Right hindlimb (tissue), 1 donor: ENCODE data around the gene SIRPA.

Source experiments
- DNase-seq: peaks from one replicate; pipeline ENCODE4 v3.0.0-alpha.2; 2018

Gene SIRPA

DNA sequence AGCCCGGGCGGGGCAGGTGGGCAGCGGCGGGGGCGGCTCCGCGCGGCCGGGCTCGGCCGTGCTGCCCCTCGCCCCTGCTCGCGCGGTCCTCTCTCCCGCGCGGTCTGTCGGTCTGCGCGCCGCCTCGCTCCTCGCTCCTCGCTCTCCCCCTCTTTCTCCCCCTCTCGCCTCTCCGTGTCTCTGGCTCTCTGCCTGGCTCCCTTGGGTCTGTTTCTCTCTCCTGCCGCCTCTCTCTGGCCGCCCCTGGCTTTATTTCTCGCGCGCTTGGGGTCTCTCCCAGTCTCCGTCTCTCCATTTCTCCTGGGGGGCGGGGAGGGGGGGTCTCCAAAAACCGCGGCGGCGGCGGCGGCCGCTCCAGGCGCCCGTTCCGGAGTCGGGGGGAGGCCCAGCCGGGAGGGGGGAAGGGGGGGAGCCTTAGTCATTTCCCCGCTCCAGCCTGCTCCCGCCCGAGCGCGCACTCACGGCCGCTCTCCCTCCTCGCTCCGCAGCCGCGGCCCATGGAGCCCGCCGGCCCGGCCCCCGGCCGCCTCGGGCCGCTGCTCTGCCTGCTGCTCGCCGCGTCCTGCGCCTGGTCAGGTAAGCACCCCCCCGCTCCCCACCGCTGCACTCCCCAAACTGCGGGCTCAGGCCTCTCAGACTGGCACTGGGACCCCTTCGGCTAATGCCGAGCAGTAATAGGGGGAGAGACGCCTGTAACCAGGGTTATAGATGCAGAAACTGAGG lies at the start of gene SIRPA:
TSS of gene SIRPA (plus strand) at position 457 of the 723 bp plus-strand sequence. CDS start at position 498, 41 bp downstream.
- DNase-seq, result peak; percentile 87

DNA sequence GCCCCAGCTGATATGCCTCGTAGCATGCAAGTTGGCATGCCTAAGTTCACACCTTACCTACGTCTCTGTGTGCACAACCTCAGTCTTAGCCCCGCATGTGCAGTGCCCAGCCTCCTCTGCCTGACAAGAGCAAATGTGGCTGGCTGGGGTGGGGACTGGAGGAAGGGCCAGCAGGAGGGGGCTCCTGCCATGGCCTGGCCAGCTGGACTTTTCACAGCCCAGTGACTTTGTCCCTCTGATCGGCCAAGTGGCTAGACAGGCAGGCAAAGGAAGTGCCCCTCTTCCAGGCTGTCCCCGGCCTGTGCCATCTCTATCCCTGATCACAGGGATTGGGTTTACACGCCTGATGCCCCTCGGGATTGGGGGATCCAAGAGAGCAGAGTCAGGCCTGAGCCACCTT lies 49.5 kb upstream of the SIRPA start:
- no peak for DNase-seq

DNA sequence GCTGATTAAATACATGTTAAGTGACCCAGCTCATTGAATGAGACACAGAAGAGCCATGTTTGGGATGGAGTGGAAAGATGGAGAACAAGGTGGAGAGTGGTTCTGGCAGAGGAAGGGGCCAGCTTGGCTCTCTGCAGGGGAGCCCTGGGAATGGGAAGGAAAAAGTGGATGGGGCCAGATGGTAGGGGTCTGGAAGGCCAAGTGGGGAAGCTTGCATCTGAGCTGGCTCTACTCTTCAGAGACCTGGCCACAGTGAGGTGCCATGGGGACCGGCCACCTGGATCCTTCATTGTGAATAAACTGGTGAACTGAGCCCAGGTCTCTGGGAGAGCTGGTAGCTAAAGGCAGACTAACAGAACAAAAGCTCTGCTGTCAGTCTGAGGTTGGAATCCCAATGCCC lies 48.9 kb upstream of the SIRPA start:
- DNase-seq, result no peak

DNA sequence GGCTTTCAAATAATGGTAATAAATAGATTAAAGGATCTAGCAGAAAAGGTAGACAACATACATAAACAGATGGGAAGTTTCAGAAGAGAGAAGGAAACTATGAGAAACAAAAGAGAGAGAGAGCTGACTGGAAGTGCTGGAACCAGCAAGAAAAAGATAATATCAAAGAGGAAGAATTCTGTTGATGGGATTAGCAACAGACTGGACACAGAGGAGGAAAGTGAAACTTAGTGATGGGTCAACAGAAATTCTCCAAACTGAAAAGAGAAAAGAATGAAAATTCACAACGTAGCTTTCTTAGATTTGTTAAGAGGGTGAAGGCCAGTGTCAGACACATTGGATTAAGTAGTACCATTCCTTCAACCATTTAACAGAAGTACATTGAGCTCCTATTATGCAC lies 48.3 kb upstream of the SIRPA start:
- no peak for DNase-seq

DNA sequence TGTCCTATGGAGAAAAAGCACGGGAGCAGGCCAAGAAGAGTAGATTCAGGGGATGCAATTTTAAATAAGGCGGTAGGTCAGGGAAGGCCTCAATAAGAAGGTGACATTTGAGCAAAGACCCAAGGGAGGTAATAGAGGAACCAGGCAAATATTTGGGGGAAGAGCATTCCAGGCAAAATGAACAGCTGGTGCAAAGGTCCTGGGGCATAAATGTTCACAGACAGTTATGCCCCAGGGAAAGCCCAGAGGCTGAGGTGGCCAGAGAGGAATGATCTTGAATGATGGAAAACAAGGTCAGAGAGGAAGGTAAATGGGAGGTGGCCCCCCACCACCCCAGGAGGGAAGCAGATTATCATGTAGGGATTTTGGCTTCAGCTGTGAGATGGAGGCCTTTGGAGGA lies 47.4 kb upstream of the SIRPA start:
- DNase-seq, result no peak

DNA sequence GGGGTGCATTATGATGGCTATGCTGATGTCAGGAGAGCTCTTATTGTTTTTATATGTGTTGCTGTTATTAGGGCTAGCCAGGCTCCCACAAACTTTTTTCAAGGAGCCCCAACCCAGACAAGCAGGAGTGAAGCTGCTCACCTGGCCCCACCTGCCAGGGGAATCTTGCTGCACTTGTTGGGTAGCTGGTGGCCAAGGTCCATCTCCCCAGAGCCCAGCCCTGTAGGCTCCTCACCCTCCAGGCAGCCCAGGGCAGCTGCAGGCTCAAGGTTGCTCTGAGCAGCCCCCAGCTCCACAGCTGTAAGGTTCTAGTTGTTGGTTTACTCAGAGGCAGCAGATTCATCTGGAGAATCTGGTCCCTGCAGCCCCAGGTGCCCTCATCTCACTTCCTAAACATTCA lies 46.8 kb upstream of the SIRPA start:
- DNase-seq, result no peak

DNA sequence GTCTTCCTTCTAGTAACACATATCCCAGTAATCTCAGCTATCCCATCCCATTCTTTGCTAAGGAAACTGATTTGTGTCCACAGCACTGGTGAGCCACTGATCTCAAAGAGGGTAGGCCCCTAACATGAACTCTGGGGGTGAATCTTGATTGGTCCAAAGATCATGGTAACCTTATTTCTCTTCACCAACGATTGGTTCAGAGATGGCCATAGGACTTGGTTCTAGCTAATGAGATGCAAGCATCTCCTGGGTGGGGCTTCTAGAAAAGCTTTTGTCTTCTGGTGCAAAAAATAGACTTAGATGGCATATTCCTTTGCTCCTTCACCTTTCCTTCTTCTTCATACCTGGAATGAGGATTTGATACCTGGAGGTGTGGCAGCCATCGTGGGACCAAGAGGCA lies 43.8 kb upstream of the SIRPA start:
- no peak for DNase-seq

DNA sequence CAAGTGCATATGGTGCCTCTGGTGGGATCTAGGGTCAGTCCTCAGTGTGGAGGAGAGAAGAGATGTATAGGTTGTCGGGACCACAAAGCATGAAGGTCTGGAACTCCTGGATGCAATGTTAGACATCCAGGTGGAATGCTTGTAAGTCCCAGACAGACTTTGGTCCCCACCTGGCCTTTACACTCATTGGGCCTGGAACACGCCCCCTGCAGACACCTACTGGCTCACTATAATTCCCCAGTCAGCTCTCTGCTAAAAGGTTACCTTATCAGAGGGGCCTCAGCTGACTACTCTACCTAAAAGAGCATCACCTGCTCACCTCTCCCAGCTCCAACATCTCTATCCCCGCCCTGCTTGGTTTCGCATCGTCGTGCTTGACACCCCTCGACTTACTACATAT lies 41.7 kb upstream of the SIRPA start:
- no peak for DNase-seq

DNA sequence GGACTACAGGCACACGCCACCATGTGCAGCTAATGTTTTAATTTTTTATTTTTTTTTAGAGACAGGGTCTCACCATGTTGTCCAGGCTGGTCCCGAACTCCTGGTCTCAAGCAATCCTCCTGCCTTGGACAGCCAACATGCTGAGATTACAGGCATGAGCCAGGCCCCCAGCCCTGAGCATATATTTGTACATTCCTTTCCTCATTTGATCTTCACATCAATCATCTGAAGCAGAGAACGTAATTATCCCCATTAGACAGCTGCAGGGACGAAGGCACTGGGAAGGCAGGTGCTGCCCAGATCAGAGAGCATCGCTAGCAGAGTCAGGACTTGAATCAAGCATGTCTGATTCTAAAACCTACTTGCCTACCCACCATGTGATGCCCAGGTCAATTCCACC lies 41.0 kb upstream of the SIRPA start:
- DNase-seq, result no peak

DNA sequence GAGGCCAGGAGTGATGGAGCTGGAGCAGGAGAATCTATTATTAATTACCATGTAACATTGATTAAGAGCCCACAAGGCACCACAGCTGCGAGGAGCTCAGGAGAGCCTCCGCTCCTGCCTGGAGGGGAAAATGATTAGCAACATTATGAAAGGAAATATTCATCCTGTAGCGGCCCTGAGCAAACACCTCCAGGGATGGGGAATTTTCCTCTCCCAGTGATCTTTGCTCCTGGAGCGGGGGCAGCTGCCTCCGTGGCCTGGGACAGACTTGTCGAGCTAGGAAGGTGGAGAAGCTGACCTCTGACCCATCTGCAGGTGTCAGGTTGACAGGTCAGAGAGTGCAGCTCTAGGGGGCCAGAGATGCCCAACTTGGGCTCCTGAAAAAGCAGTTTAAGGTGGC lies 40.1 kb upstream of the SIRPA start:
- no peak for DNase-seq

DNA sequence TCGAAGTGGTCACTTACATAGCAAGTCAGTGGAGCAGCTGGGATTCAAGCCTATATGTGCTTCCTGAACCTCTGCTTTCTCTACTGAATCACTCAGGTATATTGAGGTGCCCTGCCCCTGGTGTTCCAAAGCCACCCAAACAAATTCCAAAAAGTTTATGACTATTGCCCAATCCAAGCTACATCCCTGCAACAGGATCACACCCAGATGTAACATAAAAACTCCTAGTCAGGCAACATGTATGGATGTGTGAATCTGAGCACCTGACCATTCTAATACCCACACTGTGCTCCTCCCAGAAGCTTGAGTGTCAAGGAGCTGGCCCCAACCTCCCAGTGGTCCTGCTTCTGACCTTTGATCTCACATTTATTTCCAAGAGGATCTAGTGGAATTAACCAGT lies 39.5 kb upstream of the SIRPA start:
- DNase-seq, result no peak

DNA sequence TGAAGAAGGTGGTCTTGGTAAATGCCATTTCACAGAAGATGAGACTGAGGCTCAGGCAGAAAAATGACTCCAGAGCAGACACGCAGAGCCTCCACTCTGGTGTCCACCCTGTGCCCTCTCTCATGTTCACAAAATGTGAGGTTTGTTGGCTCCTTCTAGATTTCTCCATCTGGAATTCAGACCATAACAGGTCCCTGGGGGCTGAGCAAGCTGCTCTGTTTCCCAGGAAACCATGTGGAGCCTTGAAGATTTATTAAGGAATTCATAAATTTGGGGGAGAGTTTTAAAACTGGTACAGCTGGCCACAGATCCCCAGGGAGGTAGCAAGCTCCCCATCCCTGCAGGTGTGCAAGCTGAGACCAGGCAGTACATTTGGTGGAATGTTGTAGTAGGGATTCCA lies 38.8 kb upstream of the SIRPA start:
- DNase-seq, result no peak

DNA sequence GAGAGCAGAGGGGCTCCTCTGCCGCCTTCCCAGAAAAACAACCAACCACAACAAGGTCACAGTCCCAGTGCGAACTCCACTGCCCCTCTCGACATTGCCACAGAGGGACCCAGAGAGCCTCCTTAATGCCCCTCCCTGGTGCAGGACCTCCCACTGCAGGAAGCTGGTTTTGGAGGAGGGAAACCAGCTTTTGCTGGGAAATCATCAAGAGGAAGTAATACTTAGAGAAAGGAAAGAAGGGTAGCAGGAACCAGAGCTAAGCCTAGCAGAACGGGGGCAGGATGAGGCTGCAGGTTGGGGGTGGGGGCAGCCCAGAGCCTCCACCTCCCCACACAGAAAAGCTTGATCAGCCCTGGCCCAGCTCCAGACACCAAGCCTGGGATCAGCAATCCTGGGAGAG lies 37.7 kb upstream of the SIRPA start:
- DNase-seq, result no peak

DNA sequence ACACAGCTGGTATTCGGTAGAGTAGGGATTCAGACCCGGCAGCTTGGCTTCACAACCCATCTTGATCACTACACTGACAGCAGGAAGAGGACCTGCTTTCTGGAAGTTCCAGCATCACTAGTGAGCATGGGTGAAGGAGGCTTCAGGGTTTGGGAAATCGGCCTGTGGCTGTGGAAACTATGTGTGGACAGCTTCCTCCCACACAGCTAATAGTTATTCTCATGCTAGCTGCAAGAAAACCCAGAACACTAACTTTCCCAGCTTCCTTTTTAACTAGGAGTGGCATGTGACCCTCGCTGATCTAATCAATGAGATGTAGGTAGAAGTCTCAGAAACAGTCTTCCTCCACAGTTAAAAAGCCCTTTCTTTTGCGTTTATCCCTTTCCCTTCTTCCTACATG lies 36.3 kb upstream of the SIRPA start:
- DNase-seq, result no peak

DNA sequence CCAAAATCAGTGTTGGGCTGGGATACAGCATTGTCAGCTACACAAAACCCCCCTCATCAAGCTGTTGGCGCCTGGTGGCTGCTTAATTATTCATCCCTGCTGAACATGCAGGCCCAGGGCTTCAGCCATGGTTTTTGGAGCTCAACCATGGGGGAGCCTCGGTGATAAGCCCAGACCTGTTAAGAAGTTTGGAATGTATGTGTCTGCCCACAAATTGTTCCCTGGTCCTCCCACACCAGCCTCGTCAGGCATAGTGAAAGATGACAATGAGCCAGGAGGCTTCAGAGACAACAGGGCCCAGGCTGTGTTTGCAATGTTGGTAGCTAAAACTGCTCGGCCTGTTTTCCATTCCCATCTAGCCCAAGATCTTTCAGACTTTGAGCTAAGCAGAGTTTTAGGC lies 34.8 kb upstream of the SIRPA start:
- DNase-seq, result no peak

DNA sequence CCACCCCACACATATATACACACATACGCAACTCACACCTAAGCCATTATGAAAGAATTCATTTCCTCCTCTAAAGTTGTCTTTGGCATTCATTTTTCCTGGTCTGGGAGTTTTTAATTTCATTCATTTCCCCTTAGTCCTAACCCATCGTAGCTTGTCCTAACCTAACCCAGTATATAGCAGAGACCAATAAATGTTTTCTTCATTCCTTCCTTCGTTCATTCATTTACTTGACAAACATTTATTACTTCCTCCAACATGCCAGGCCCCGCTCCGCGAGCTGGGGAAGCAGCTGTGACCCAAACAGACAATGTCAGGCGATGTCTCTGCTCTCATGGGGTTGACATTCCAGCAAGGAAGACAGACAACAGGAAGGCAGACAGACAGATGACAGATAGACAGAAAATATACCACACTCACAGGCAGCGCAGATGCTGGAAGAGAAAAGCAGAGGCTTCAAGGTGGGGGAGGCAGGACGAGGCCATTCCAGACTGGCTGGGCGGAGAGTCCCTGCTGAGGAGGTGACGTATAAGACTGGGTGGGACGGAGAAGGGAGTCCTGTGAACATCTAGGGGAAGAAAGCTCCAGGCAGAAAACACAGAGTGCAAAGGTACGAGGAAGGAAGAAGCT lies 33.7 kb upstream of the SIRPA start:
- no peak for DNase-seq

DNA sequence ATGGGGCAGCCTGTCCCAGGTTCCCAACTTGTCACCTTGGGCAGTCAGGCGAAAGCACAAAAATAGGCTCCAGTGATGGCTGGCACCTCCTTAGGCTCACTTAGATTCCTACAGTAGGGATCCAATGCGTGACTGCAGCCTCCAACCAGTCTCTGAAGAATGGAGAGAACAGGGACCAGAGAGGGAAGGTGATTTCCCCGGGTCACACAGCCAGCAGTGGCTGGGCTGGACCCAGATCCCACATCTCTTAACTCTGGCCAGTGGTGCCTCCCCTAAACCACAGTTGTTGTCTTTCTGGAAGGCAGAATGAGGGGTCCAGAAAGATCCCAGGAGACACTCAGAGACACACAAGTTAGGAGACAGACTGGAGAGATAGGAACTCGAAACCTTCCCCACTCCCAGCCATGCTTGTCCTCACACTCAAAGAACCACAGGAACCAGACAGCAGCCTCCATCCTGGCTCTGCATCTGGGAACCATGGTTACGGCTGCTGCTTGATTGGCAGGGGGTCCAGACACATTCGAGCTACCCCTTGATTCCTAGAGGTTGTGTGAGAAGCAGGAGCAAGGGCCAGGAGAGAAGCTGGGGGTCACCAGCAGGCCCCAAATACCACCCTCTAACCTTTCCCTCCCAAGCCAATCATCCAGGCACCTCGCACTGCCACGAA lies 33.1 kb upstream of the SIRPA start:
- no peak for DNase-seq

DNA sequence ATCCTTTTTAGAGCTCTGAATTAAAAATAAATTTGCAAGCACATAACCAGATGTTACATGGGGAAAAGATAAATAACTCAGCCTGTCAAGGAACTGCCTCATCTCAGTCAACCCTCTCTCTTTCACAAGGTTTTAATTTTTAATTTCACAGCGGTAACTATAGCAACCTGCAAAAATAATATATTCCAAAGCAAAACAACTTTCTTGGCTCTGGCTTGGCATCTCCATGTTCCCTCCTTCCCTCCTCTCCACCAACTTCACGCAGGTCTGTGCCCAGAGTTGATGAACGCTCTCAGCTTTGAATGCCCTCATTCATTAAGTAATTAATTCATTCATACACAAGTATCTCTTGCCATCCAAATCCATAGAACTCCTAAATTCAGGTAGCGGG lies 32.5 kb upstream of the SIRPA start:
- DNase-seq, result no peak

DNA sequence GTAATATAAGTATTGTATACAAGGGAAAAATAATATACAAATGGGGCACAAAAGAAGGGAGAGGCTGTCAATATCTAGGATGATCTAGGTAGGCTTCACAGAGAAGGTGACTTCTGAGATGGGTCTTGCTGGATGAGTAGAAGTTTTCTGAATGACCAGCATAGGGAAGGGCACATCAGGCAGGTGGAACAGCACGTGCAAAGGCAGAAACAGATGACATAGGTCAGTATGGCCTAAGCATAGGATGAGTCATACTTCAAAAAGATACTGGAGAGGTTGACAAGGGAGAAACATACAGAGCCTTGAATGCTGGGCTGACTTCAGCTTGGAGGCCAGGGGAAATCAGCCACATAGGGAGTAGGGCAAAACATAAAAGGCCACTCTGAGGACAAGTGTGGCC lies 31.9 kb upstream of the SIRPA start:
- no peak for DNase-seq

DNA sequence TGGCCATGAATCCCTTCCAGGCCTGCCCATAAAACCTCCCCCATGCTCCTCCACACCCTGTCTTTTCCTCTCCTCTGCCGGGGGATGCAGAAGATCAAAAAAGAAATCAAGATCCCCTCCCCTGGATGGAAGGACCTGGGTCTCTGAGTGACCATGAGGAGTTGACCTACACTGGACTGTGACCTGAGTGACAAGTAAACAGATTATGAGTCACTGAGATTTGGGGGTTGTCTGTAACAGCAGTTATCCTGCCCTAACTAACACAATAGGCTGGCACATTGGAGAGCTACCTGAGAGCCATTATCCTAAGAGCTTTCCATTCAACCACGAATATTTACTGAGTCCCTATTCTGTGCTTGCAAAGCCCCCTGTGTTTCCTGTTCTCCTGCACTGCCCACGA lies 28.4 kb upstream of the SIRPA start:
- no peak for DNase-seq

DNA sequence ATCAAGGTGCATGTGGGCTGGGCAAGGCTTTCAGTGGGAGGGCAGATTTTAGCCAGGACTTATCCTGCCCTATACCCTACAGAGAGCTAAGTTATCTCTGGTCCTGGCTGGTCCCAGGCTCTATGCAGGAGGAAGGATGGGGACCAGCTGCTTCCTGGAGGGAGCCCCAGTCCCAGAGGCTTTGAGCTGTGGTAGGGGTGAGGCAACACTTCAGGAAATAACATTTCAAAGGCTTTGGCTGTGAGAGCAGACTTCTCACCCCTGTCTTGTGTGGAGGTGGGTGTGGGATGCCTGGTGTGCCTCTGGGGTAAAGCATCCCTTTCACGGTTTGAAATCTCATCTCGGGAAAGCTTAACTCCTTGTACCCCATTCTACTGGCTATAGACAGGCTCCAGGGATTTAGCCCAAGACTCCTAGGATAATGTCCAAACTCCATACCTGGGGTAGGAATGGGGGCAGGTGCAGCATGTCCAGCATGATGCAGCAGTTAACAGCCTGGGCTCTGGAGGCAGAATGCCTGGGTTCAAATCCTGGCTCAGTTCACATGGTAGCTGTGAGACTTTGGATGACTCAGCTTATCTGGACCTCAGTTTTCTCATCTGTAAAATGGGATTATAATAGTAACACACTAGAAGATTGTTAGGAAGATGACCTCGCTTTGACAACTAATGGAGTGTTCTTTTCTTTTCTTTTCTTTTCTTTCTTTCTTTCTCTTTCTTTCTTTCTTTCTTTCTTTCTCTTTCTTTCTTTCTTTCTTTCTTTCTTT lies 27.5 kb upstream of the SIRPA start:
- no peak for DNase-seq

DNA sequence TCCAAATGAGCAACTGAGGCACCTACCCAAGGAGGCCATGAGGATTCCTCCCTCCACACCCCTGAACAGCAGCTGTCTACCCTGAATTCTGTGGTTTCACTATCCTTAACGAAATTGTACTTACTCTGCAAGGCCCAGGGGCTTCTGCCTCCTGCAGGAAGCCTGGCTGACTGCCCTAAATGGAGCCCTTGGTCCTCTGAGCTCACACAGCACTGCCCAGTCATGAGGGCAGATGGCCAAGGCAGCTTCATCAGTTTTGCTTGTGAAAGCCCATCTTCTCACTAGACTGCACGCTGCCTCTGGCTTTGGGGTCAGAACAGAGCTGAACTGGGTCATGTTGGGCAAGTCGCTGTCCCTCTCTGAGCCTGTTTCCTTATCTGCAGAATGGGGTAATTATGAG lies 26.4 kb upstream of the SIRPA start:
- DNase-seq, result no peak

DNA sequence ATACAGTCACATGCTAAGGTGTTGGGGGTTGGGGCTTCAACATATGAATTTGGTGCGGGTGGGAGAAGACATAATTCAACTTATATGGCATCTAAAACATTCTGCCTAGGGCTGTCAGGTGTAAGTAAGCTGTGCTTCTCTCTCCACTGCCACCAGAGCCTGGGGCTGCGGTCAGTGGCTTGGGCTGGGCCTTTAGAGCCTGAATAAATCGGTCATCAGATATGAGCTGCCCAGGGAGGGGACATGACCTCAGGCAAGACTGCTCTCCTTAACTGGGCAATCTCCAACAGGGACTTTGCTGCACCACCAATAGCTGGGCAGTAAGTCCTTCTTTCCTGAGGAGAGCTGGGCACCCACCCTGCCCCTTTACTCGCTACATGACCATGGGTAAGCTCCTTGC lies 24.9 kb upstream of the SIRPA start:
- DNase-seq, result no peak
